Stomach (tissue), 9 donors: ENCODE data around the gene TRAF3. TPM values are rescaled to one million over a fixed set of nuclear protein-coding genes. Genes with fewer than 3 reads are reported as not detected.

Source experiments
- DNase-seq, 2 donors: peaks; one replicate each; pipeline versions ENCODE4 v3.0.0 to v3.0.0-alpha.2; 2013 to 2019
- H3K27ac ChIP-seq, 5 donors: fragments of 200-600 bp in 4 of 5; sonication (generic) in 4 of 5; one replicate each; pipeline ENCODE4 v1.5.1; 2013 to 2019; ENCODE audit warnings: mild to moderate bottlenecking in 1 of 5, moderate library complexity in 1 of 5
- H3K27me3 ChIP-seq, 3 donors: fragments of 200-600 bp; sonication (generic); one replicate each; pipeline ENCODE4 v1.5.1; 2017 to 2019; ENCODE audit warnings: mixed run types in 1 of 3
- H3K36me3 ChIP-seq, 4 donors: fragments of 200-600 bp; sonication (generic); 1 replicate in 3 of 4; 2 replicates in 1 of 4; pipeline ENCODE4 v1.5.1; 2016 to 2019
- H3K4me1 ChIP-seq, 4 donors: fragments of 200-600 bp; sonication (generic); one replicate each; pipeline ENCODE4 v1.5.1; 2016 to 2019
- H3K4me3 ChIP-seq, 4 donors: fragments of 200-600 bp; sonication (generic) in 3 of 4; one replicate each; pipeline ENCODE4 v1.5.1; 2016 to 2019; ENCODE audit warnings: mild to moderate bottlenecking in 1 of 4
- H3K9me3 ChIP-seq, 4 donors: fragments of 200-600 bp; sonication (generic); one replicate each; pipeline ENCODE4 v1.5.1; 2016 to 2019
- CTCF ChIP-seq, 7 experiments: fragments of 450-650 bp in 4 of 7; fragments of 200-600 bp in 3 of 7; sonication (generic) in 3 of 7; IDR thresholded peaks; one replicate each; pipeline ENCODE4 v1.5.1; 2016 to 2019; ENCODE audit warnings: antibody characterized with exemption in 7 of 7, control low read depth in 2 of 7, mild to moderate bottlenecking in 1 of 7
- EP300 ChIP-seq: sonication (generic); formaldehyde crosslinking; IDR thresholded peaks from one replicate; pipeline ENCODE4 v1.6.1; 2017; ENCODE audit warnings: antibody characterized with exemption
- POLR2A ChIP-seq, 4 donors: fragments of 450-650 bp; IDR thresholded peaks; one replicate each; pipeline ENCODE4 v1.6.1; 2016; ENCODE audit warnings: antibody characterized with exemption in 4 of 4, control low read depth in 2 of 4, mild to moderate bottlenecking in 1 of 4, moderate library complexity in 1 of 4
- POLR2AphosphoS5 ChIP-seq, 3 donors: sonication (generic); formaldehyde crosslinking; IDR thresholded peaks; one replicate each; pipeline ENCODE4 v1.6.1; 2016; ENCODE audit warnings: antibody characterized with exemption in 3 of 3
- WGBS, 5 donors: extraction: QIAGEN DNeasy Blood & Tissue Kit in 3 of 5; methylation state at CpG; one replicate each; pipeline versions ENCODE4 v1.1.5 to v1.1.7; 2013 to 2018; 5-methylcytosine and 5-hydroxymethylcytosine counted together
- intact Hi-C: fragments of 100-400 bp; cut with DNase I; formaldehyde crosslinking; loops from one replicate; pipeline ENCODE4 v1.15.1; 2023; ENCODE audit warnings: low total_unique reads
- polyA plus RNA-seq, 3 donors: library from polyadenylated mRNA; stranded (reverse); fragments of 200-250 nt; gene quantifications; one replicate each; pipeline ENCODE4 v1.2.3, GENCODE V29; 2013
- total RNA-seq, 5 donors: library from RNA; depleted of rRNA; stranded (reverse); fragments of >200 nt; gene quantifications; one replicate each; pipeline versions ENCODE4 v1.1.0 to v1.2.3, GENCODE V29; 2014 to 2016
- donor health status: healthy with polysubstance abuse.
- donor health status: Bipolar disorder and iron deficiency.
- donor health status: healthy.

Gene TRAF3
- total and polyA plus RNA-seq, 8 donors: 3.5 to 30.1 (median 6.3) TPM

GRCh38 chr14:102840771-102841528 is 63.7 kb downstream of the TRAF3 start:
- no peaks in the 10 kb centered on the region for H3K4me1 ChIP-seq
- no peak for DNase-seq
- H3K4me3 ChIP-seq: no peak overlapping the region
- no peak overlapping the region for H3K27ac ChIP-seq
- H3K27me3 ChIP-seq: no peaks in the 10 kb centered on the region
- no peak for TF ChIP-seq CTCF (IDR thresholded peaks at IDR 0.05)
- TF ChIP-seq POLR2A (IDR thresholded peaks at IDR 0.05): no peak
- TF ChIP-seq EP300: no peak
- no peak for TF ChIP-seq POLR2AphosphoS5 (IDR thresholded peaks at IDR 0.05)
- H3K9me3 ChIP-seq: no peaks in the 10 kb centered on the region
- intact Hi-C loops: no loop called here
- peaks cover 0 to under 1% (median 0%) of the 10 kb centered on the region in 4 donors for H3K36me3 ChIP-seq
- 80 to 89% (median 86%) methylated on average over 8 of the region's 8 CpGs for whole genome bisulfite sequencing, 5 donors

GRCh38 chr14:102848830-102849525 is 71.7 kb downstream of the TRAF3 start:
- Histone ChIP-seq H3K4me3 (no peak overlapping the region), H3K9me3 (no peaks in the 10 kb centered on the region), H3K36me3 (no peaks in the 10 kb centered on the region), H3K27ac (peak overlapping the region in 3 of 5 donors; percentile 40 to 66 (median 56)), H3K27me3 (no peaks in the 10 kb centered on the region), H3K4me1 (peaks cover 8 to 16% (median 15%) of the 10 kb centered on the region in 4 donors)
- WGBS, 5 donors: 66 to 73% (median 73%) methylated on average over 12 of the region's 12 CpGs
- intact Hi-C loops: no loop called here
- TF ChIP-seq POLR2A (IDR thresholded peaks at IDR 0.05) (no peak), CTCF (IDR thresholded peaks at IDR 0.05) (no peak), POLR2AphosphoS5 (IDR thresholded peaks at IDR 0.05) (no peak), EP300 (no peak)
- peak; percentile 36 to 68 for DNase-seq

GRCh38 chr14:102849526-102850379 is 72.5 kb downstream of the TRAF3 start:
- intact Hi-C loops: no loop called here
- peak; percentile 43 to 55 for DNase-seq
- no peak for TF ChIP-seq CTCF (IDR thresholded peaks at IDR 0.05)
- TF ChIP-seq POLR2A (IDR thresholded peaks at IDR 0.05): no peak
- TF ChIP-seq POLR2AphosphoS5 (IDR thresholded peaks at IDR 0.05): peak in 1 of 3 donors; percentile 14
- TF ChIP-seq EP300: no peak
- Histone ChIP-seq H3K27me3 (no peaks in the 10 kb centered on the region), H3K27ac (peak overlapping the region; percentile 8 to 66 (median 40)), H3K4me1 (peaks cover 8 to 16% (median 15%) of the 10 kb centered on the region in 4 donors), H3K9me3 (no peaks in the 10 kb centered on the region), H3K4me3 (peak overlapping the region in 2 of 4 donors; percentile 9 to 11), H3K36me3 (no peaks in the 10 kb centered on the region)
- WGBS, 5 donors: 9 to 21% (median 10%) methylated on average over 6 of the region's 6 CpGs

GRCh38 chr14:102853648-102854047 is 76.4 kb downstream of the TRAF3 start:
- H3K36me3 ChIP-seq: no peaks in the 10 kb centered on the region
- H3K27me3 ChIP-seq: no peaks in the 10 kb centered on the region
- H3K4me3 ChIP-seq: no peak overlapping the region
- no peaks in the 10 kb centered on the region for H3K9me3 ChIP-seq
- H3K27ac ChIP-seq: no peak overlapping the region
- 78 to 99% (median 94%) methylated on average over 7 of the region's 7 CpGs for WGBS, 5 donors
- intact Hi-C loops: no loop called here
- no peak for TF ChIP-seq POLR2AphosphoS5 (IDR thresholded peaks at IDR 0.05)
- no peak for TF ChIP-seq CTCF (IDR thresholded peaks at IDR 0.05)
- TF ChIP-seq POLR2A (IDR thresholded peaks at IDR 0.05): no peak
- TF ChIP-seq EP300: no peak
- no peak for DNase-seq
- H3K4me1 ChIP-seq: peaks cover 8 to 16% (median 15%) of the 10 kb centered on the region in 4 donors
